ENCODE results near the gene ANKS1A. TPM values are rescaled to one million over a fixed set of nuclear protein-coding genes. Genes with fewer than 3 reads are reported as not detected.

Gene ANKS1A
- total and polyA plus RNA-seq, 2 experiments from 2014 or later: 3.2 to 4.4 TPM

DNA sequence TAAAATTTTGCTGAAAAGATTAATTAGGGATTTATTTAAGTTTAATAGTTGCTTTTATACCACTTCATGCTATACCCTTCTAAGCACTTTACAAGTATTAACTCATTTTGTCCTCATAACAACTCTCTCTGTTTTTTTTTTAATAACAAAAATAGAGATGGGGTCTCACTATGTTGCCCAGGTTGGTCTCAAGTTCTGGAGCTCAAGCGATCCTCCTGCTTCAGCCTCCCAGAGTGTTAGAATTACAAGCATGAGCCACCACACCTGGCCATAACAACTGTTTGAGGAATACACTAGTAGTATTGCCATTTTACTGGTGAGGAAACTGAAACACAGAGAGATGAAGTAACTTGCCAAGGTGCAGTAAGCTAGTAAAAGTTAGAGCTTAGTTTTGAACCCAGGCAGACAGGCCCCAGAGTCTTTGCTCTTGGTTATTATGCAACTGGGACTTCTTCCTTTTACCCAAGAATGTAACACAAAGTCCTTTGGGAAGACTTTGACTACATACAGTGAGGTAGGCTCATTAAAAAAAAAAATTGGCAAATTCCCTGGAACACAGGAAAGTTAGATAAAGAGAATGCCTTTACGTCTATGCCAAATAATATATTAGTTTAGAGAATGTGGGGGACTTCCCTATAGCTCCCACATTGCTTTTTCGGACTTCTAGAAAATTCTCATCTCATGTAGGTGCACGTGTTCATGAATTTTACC, 11.4 kb downstream of the ANKS1A start:
- Histone ChIP-seq H3K9me2 (ENCODE audit: insufficient read depth) (no peaks in the 10 kb centered on the region), H3K4me1 (ENCODE audit: insufficient read depth) (0 out of 2 replicates have a peak, but pooled peaks cover 3% of the 10 kb centered on the region), H3K4me3 (no peak overlapping the region), H3K36me3 (ENCODE audit: low read depth) (no peaks in the 10 kb centered on the region), H4K20me1 (ENCODE audit: insufficient read depth) (no peaks in the 10 kb centered on the region; the same call in 1 of the 2 replicates), H3K4me2 (ENCODE audit: unreplicated experiment) (no peak overlapping the region), H3K9me3 (ENCODE audit: low read depth) (no peaks in the 10 kb centered on the region), H2AFZ (no peak overlapping the region), H3K27ac (no peak overlapping the region), H3K9ac (no peak overlapping the region), H3K79me2 (ENCODE audit: insufficient read depth) (peaks cover 52% of the 10 kb centered on the region), H3K27me3 (replicated peaks; ENCODE audit: insufficient read depth) (no peaks in the 10 kb centered on the region), H3F3A (ENCODE audit: insufficient read depth) (no peaks in the 10 kb centered on the region)
- DNase-seq: no peak
- no peak for TF ChIP-seq EZH2phosphoT487 (IDR thresholded peaks at IDR 0.05; ENCODE audit: insufficient read depth, low read depth)
- no peak for TF ChIP-seq EZH2 (IDR thresholded peaks at IDR 0.05; ENCODE audit: insufficient read depth, poor library complexity, severe bottlenecking)
- WGBS, 2 experiments (ENCODE audit: low coverage in 1 of 2, low lambda C conversion rate in 2 of 2, missing lambda C conversion rate in 2 of 2): 96 to 99% methylated on average over 4 of the region's 4 CpGs
- in situ Hi-C loops (cut with MboI): no loop called here

DNA sequence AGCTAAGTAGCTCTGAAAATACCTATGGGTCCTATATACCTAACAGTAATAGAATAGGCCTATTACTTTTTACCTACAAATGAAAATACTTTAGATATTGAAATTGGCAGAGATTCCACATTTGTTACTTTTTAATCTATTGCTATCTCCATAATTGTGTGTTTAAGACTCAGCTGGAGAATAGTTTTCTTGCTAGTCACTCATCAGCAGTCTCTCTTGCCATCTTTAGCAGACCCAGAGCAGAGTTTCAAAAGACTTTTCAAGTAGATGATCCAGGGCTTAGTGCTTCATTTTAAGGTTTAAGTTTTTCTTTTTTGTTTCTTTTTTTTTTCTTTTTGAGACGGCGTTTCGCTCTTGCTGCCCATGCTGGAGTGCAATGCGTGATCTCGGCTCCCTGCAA, 12.9 kb downstream of the ANKS1A start:
- TF ChIP-seq EZH2phosphoT487 (IDR thresholded peaks at IDR 0.05; ENCODE audit: insufficient read depth, low read depth) (no peak), EZH2 (IDR thresholded peaks at IDR 0.05; ENCODE audit: insufficient read depth, poor library complexity, severe bottlenecking) (no peak)
- Histone ChIP-seq H3K9me2 (ENCODE audit: insufficient read depth) (no peaks in the 10 kb centered on the region), H3K27me3 (replicated peaks; ENCODE audit: insufficient read depth) (no peaks in the 10 kb centered on the region), H3K4me3 (no peak overlapping the region), H3K79me2 (ENCODE audit: insufficient read depth) (peaks cover 57% of the 10 kb centered on the region), H3K27ac (no peak overlapping the region), H3K4me2 (ENCODE audit: unreplicated experiment) (no peak overlapping the region), H3K36me3 (ENCODE audit: low read depth) (no peaks in the 10 kb centered on the region), H2AFZ (no peak overlapping the region), H4K20me1 (ENCODE audit: insufficient read depth) (no peaks in the 10 kb centered on the region; the same call in 1 of the 2 replicates), H3K9ac (no peak overlapping the region), H3K4me1 (ENCODE audit: insufficient read depth) (0 out of 2 replicates have a peak, but pooled peaks cover 3% of the 10 kb centered on the region), H3K9me3 (ENCODE audit: low read depth) (no peaks in the 10 kb centered on the region), H3F3A (ENCODE audit: insufficient read depth) (no peaks in the 10 kb centered on the region)
- in situ Hi-C loops (cut with MboI): no loop called here
- DNase-seq: peak; percentile 51
- WGBS, 2 experiments (ENCODE audit: low coverage in 1 of 2, low lambda C conversion rate in 2 of 2, missing lambda C conversion rate in 2 of 2): 98% methylated on average over 5 of the region's 5 CpGs

DNA sequence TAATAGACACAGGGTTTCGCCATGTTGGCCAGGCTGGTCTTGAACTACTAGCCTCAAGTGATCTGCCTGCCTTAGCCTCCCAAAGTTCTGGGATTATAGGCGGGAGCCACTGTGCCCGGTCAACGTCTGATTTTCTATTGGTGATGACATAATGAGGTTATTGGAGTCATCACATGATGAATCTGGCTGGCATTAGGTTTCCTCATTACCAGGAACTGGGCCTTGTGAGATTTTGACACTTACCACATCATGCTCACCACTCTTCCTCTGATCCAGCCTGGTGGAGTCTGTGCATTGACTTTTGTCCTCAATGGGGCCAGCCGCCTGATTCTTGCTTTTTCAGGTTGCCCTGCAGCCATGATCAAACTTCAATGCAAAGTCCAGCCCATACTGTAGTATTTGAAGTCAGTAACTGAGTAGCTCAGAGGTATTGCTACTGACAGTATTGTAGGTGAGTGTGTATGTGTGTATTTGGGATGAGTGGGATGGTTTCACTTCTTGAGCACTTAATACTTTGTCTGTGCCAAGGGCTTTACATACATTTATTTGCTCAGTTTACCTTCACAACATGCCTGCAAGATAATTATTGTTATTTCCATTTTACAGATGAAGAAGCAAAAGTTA, 16.0 kb downstream of the ANKS1A start:
- no peaks in the 10 kb centered on the region for H3K36me3 ChIP-seq (ENCODE audit: low read depth)
- 95 to 99% methylated on average over 5 of the region's 5 CpGs for WGBS, 2 experiments (ENCODE audit: low coverage in 1 of 2, low lambda C conversion rate in 2 of 2, missing lambda C conversion rate in 2 of 2)
- no peak for DNase-seq
- H3K4me1 ChIP-seq (ENCODE audit: insufficient read depth): 0 out of 2 replicates have a peak, but pooled peaks cover 3% of the 10 kb centered on the region
- no peak overlapping the region for H3K27ac ChIP-seq
- H3K9me2 ChIP-seq (ENCODE audit: insufficient read depth): no peaks in the 10 kb centered on the region
- peaks cover 5% of the 10 kb centered on the region; the same call in 1 of the 2 replicates for H4K20me1 ChIP-seq (ENCODE audit: insufficient read depth)
- H3F3A ChIP-seq (ENCODE audit: insufficient read depth): no peaks in the 10 kb centered on the region
- no peaks in the 10 kb centered on the region for H3K9me3 ChIP-seq (ENCODE audit: low read depth)
- no peak for TF ChIP-seq EZH2phosphoT487 (IDR thresholded peaks at IDR 0.05; ENCODE audit: insufficient read depth, low read depth)
- TF ChIP-seq EZH2 (IDR thresholded peaks at IDR 0.05; ENCODE audit: insufficient read depth, poor library complexity, severe bottlenecking): no peak
- H3K79me2 ChIP-seq (ENCODE audit: insufficient read depth): peaks cover 60% of the 10 kb centered on the region
- H2AFZ ChIP-seq: no peak overlapping the region
- H3K9ac ChIP-seq: no peak overlapping the region
- H3K4me3 ChIP-seq: no peak overlapping the region
- H3K4me2 ChIP-seq (ENCODE audit: unreplicated experiment): no peak overlapping the region
- no peaks in the 10 kb centered on the region for H3K27me3 ChIP-seq (replicated peaks; ENCODE audit: insufficient read depth)
- in situ Hi-C loops (cut with MboI): no loop called here

DNA sequence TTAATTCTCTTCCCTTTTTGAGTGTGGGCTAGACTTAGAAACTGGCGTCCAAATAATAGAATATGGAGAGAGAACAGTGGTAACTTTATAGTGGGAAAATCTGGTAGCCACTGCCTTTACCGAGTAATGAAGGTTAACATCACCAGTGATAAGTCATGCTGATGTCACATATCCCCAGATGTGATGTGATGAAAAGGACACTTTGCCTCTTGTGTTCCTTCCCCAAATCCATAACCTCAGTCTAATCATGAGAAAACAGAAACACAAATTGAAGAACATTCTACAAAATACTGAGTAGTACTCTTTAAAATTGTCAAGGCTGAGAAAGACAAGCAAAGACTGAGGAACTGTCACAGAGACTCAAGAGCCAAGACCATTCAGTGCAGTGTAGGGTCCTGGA, 17.8 kb downstream of the ANKS1A start:
- H4K20me1 ChIP-seq (ENCODE audit: insufficient read depth): peaks cover 5% of the 10 kb centered on the region; the same call in 1 of the 2 replicates
- no peak overlapping the region for H3K9ac ChIP-seq
- no peak overlapping the region for H3K4me2 ChIP-seq (ENCODE audit: unreplicated experiment)
- no peak overlapping the region for H3K4me3 ChIP-seq
- no peak overlapping the region for H3K27ac ChIP-seq
- TF ChIP-seq EZH2 (IDR thresholded peaks at IDR 0.05; ENCODE audit: insufficient read depth, poor library complexity, severe bottlenecking): no peak
- TF ChIP-seq EZH2phosphoT487 (IDR thresholded peaks at IDR 0.05; ENCODE audit: insufficient read depth, low read depth): no peak
- H3K9me2 ChIP-seq (ENCODE audit: insufficient read depth): no peaks in the 10 kb centered on the region
- H3K27me3 ChIP-seq (replicated peaks; ENCODE audit: insufficient read depth): no peaks in the 10 kb centered on the region
- 0 out of 2 replicates have a peak, but pooled peaks cover under 1% of the 10 kb centered on the region for H3K4me1 ChIP-seq (ENCODE audit: insufficient read depth)
- in situ Hi-C loops (cut with MboI): no loop called here
- no peaks in the 10 kb centered on the region for H3F3A ChIP-seq (ENCODE audit: insufficient read depth)
- 97 to 98% methylated on average over 2 of the region's 2 CpGs for WGBS, 2 experiments (ENCODE audit: low coverage in 1 of 2, low lambda C conversion rate in 2 of 2, missing lambda C conversion rate in 2 of 2)
- H2AFZ ChIP-seq: no peak overlapping the region
- H3K79me2 ChIP-seq (ENCODE audit: insufficient read depth): peaks cover 62% of the 10 kb centered on the region
- no peak for DNase-seq
- H3K36me3 ChIP-seq (ENCODE audit: low read depth): no peaks in the 10 kb centered on the region
- H3K9me3 ChIP-seq (ENCODE audit: low read depth): no peaks in the 10 kb centered on the region
